ENCODE data around the gene LCK. TPM values are rescaled to one million over a fixed set of nuclear protein-coding genes. Genes with fewer than 3 reads are reported as not detected.

The LCK gene
- total and polyA plus RNA-seq, 9 of the 15 experiments (the other 6 are each of a cell fraction or from before 2014, with no cell fraction given), result 0.04 to 0.47 (median 0.13) TPM; not detected in 6

DNA sequence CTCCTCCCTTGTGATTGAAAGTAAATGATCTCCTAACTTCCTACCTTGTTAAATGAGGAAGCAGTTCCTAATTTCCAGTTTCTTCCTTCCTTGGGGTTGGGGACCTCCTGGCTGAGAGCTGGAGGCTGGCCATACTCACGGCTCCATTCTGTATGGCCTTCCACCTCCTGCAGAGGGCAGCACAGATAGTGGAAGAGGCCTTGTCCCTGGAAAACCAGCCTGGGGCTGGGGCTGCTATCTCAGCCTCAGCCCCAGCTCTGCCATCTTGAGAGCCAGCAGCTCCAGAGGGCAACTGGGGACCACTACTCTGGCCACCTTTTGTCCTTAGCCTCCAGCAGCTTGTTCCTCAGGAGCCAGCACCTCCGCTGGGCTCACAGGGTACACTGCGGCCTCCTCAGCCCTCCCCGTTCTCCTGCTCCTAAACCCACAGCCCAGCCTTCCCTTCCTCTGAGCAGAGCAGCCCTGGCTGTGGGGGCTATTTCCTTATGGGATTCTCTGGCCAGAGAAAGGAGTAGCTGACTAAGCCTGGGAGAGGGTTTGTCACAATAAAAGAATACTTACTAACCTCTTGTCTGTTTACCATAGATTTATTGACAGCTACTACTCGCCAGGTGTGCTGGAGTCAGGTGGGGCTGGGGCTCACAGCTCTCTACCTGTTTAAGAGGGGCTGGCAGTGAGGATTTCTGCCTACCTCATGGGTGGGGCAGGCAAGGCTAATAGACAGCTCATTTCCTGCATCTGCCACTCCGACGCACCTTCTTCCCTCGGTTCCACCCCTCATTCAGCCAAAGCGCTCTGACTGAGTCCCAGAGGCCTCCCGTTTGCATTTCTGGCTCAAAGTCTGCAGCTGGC is 35.2 kb upstream of the LCK start (continued):
- no peak for TF ChIP-seq LCOR (CRISPR knock-in tag; IDR thresholded peaks at IDR 0.05)
- no peak for TF ChIP-seq CBX3 (IDR thresholded peaks at IDR 0.05; ENCODE audit: borderline replicate concordance in 1 of 2, low read length in 2 of 2)
- no peak for TF ChIP-seq BCOR (IDR thresholded peaks at IDR 0.05)
- peak in 1 of 2 experiments; percentile 59; a peak in 2 of 4 replicates for TF ChIP-seq MAZ (CRISPR knock-in tag; conservative IDR thresholded peaks at IDR 0.05 in 1 of 2, IDR thresholded peaks at IDR 0.05 in 1 of 2)
- TF ChIP-seq, protein P1, sequence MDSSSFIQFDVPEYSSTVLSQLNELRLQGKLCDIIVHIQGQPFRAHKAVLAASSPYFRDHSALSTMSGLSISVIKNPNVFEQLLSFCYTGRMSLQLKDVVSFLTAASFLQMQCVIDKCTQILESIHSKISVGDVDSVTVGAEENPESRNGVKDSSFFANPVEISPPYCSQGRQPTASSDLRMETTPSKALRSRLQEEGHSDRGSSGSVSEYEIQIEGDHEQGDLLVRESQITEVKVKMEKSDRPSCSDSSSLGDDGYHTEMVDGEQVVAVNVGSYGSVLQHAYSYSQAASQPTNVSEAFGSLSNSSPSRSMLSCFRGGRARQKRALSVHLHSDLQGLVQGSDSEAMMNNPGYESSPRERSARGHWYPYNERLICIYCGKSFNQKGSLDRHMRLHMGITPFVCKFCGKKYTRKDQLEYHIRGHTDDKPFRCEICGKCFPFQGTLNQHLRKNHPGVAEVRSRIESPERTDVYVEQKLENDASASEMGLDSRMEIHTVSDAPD (CRISPR knock-in tag; IDR thresholded peaks at IDR 0.05), result no peak
- no peak for TF ChIP-seq MEIS2 (IDR thresholded peaks at IDR 0.05; ENCODE audit: partially characterized antibody)
- TF ChIP-seq CREB5 (CRISPR knock-in tag; IDR thresholded peaks at IDR 0.05), result no peak
- TF ChIP-seq, protein P2, sequence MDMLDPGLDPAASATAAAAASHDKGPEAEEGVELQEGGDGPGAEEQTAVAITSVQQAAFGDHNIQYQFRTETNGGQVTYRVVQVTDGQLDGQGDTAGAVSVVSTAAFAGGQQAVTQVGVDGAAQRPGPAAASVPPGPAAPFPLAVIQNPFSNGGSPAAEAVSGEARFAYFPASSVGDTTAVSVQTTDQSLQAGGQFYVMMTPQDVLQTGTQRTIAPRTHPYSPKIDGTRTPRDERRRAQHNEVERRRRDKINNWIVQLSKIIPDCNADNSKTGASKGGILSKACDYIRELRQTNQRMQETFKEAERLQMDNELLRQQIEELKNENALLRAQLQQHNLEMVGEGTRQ (CRISPR knock-in tag; IDR thresholded peaks at IDR 0.05), result no peak
- no peak for TF ChIP-seq RAD51 (IDR thresholded peaks at IDR 0.05; ENCODE audit: borderline replicate concordance, low read depth)
- no peak for TF ChIP-seq CBFB (CRISPR knock-in tag; IDR thresholded peaks at IDR 0.05)
- no peak for TF ChIP-seq NR1H2 (CRISPR knock-in tag; IDR thresholded peaks at IDR 0.05)
- TF ChIP-seq HSF4 (CRISPR knock-in tag; IDR thresholded peaks at IDR 0.05; ENCODE audit: borderline replicate concordance), result no peak
- no peak for TF ChIP-seq POLR3G (IDR thresholded peaks at IDR 0.05; ENCODE audit: extremely low read depth, insufficient read length, insufficient replicate concordance)
- no peak for TF ChIP-seq NFE2L1 (tag; IDR thresholded peaks at IDR 0.05; ENCODE audit: borderline replicate concordance, low read depth)
- no peak for TF ChIP-seq ATF1 (CRISPR knock-in tag; IDR thresholded peaks at IDR 0.05)
- TF ChIP-seq ATF1 (tag; IDR thresholded peaks at IDR 0.05), result peak; percentile 15; the same call in 1 of the 2 replicates
- TF ChIP-seq CHAMP1 (IDR thresholded peaks at IDR 0.05), result no peak
- TF ChIP-seq NR2C2 (CRISPR knock-in tag; IDR thresholded peaks at IDR 0.05), result no peak
- TF ChIP-seq NR2C2 (tag; IDR thresholded peaks at IDR 0.05), result no peak

Measured in K562 (cell line).